ENCODE data around the gene HNMT.
"Not testable (repeated sequence)": the region's sequence is repeated elsewhere in the genome, so short reads cannot be mapped to it uniquely, and the experiment has no call there.

The HNMT gene

DNA sequence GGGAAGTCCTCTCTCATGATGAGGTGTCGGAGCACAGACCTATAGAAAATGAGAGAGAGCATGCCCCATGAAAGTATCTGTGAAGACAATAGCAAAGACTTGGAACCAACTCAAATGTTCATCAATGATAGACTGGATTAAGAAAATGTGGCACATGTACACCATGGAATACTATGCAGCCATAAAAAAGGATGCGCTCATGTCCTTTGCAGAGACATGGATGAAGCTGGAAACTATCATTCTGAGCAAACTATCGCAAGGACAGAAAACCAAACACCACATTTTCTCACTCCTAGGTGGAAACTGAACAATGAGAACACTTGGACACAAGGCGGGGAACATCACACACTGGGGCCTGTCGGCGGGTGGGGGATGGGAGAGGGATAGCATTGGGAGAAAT is 79.3 kb downstream of the HNMT start:
- DNase-seq (ENCODE audit: low read depth) = not testable (repeated sequence)

GRCh38 chr2:138058427-138058826 is 94.2 kb downstream of the HNMT start:
- DNase-seq (ENCODE audit: low read depth) = no peak

- DNase-seq (ENCODE audit: low read depth) = peak; percentile 67
Measured at GRCh38 chr2:138059487-138060300, 95.4 kb downstream of the HNMT start.

GRCh38 chr2:138060301-138060635 is 96.0 kb downstream of the HNMT start:
- DNase-seq (ENCODE audit: low read depth) = peak; percentile 84

GRCh38 chr2:138061961-138062360 is 97.7 kb downstream of the HNMT start:
- DNase-seq (ENCODE audit: low read depth) = no peak

- DNase-seq (ENCODE audit: low read depth) = no peak
Measured at GRCh38 chr2:138063181-138063580, 98.9 kb downstream of the HNMT start.
